PC-3 (cell line): ENCODE results near the gene CCDC187. TPM values are rescaled to one million over a fixed set of nuclear protein-coding genes. Genes with fewer than 3 reads are reported as not detected.

Source experiments
- total RNA-seq: library from RNA; depleted of rRNA; stranded (reverse); fragments of >200 nt; gene quantifications from 2 replicates; pipeline ENCODE4 v1.2.3, GENCODE V29; 2014; rRNA removed

The CCDC187 gene
- total RNA-seq, 1 experiment from 2014 or later: 0.04 TPM

Other genes with a start within 250 kb of the CCDC187 start
- 12.3 and 16.5 TPM in 2 replicates for gene NACC2, start 208.8 kb downstream of the CCDC187 start, total RNA-seq
- 62.3 and 64.7 TPM in 2 replicates for gene TMEM250, start 185.2 kb downstream of the CCDC187 start, total RNA-seq
- gene LHX3, start 99.0 kb downstream of the CCDC187 start, total RNA-seq: not detected in 2 replicates
- gene QSOX2, start 58.3 kb downstream of the CCDC187 start, total RNA-seq: 9.9 and 10.7 TPM in 2 replicates
- 26.9 and 27.8 TPM in 2 replicates for gene GPSM1, start 23.4 kb upstream of the CCDC187 start, total RNA-seq
- gene DNLZ, start 59.6 kb upstream of the CCDC187 start, total RNA-seq: 51.4 and 64.9 TPM in 2 replicates
- 0.52 and 1.1 TPM in 2 replicates for gene CARD9, start 69.6 kb upstream of the CCDC187 start, total RNA-seq
- gene SNAPC4, start 96.1 kb upstream of the CCDC187 start, total RNA-seq: 7.5 and 7.8 TPM in 2 replicates
- gene ENTR1, start 106.5 kb upstream of the CCDC187 start, total RNA-seq: 32.3 and 38.3 TPM in 2 replicates
- 44.3 and 54.9 TPM in 2 replicates for gene PMPCA, start 106.6 kb upstream of the CCDC187 start, total RNA-seq
- 10.7 and 12.2 TPM in 2 replicates for gene INPP5E, start 135.8 kb upstream of the CCDC187 start, total RNA-seq
- 28.3 and 33.5 TPM in 2 replicates for gene SEC16A, start 178.9 kb upstream of the CCDC187 start, total RNA-seq
- gene NOTCH1, start 242.0 kb upstream of the CCDC187 start, total RNA-seq: 14.3 and 20.8 TPM in 2 replicates